Osteocyte (in vitro differentiated cells): ENCODE measurements around the gene SPECC1. TPM values are rescaled to one million over a fixed set of nuclear protein-coding genes. Genes with fewer than 3 reads are reported as not detected.

Experiments used
- DNase-seq: peaks from one replicate; pipeline ENCODE4 v3.0.0; 2021; ENCODE audit warnings: mixed read lengths; ENCODE audit not compliant: unreplicated experiment; ENCODE audit errors: extremely low spot score
- H3K27ac Mint-ChIP-seq: one replicate; pipeline ENCODE4 v1.8.0; 2021; ENCODE audit warnings: mild to moderate bottlenecking, mixed read lengths; ENCODE audit not compliant: unreplicated experiment
- H3K27me3 Mint-ChIP-seq: one replicate; pipeline ENCODE4 v1.8.0; 2021; ENCODE audit warnings: mixed read lengths; ENCODE audit not compliant: unreplicated experiment
- H3K36me3 Mint-ChIP-seq: one replicate; pipeline ENCODE4 v1.8.0; 2021; ENCODE audit warnings: mixed read lengths; ENCODE audit not compliant: unreplicated experiment
- H3K4me1 Mint-ChIP-seq: one replicate; pipeline ENCODE4 v1.8.0; 2021; ENCODE audit warnings: mixed read lengths; ENCODE audit not compliant: unreplicated experiment
- H3K4me3 Mint-ChIP-seq: one replicate; pipeline ENCODE4 v1.8.0; 2021; ENCODE audit warnings: mild to moderate bottlenecking, moderate library complexity, mixed read lengths; ENCODE audit not compliant: unreplicated experiment
- H3K9me3 Mint-ChIP-seq: one replicate; pipeline ENCODE4 v1.8.0; 2021; ENCODE audit warnings: mixed read lengths; ENCODE audit not compliant: unreplicated experiment
- total RNA-seq: library from RNA; stranded (reverse); gene quantifications from 2 replicates; pipeline ENCODE4 v1.2.1, GENCODE V29; 2021
- TF ChIP-seq, protein P1 (sequence below): fragments of 200-600 bp; sonication (generic); IDR thresholded peaks from 2 replicates; pipeline ENCODE4 v1.5.0; 2021; ENCODE audit warnings: antibody characterized with exemption, mild to moderate bottlenecking, moderate library complexity

Gene SPECC1
- total RNA-seq, 1 donor from 2014 or later, result 12.1 TPM

DNA sequence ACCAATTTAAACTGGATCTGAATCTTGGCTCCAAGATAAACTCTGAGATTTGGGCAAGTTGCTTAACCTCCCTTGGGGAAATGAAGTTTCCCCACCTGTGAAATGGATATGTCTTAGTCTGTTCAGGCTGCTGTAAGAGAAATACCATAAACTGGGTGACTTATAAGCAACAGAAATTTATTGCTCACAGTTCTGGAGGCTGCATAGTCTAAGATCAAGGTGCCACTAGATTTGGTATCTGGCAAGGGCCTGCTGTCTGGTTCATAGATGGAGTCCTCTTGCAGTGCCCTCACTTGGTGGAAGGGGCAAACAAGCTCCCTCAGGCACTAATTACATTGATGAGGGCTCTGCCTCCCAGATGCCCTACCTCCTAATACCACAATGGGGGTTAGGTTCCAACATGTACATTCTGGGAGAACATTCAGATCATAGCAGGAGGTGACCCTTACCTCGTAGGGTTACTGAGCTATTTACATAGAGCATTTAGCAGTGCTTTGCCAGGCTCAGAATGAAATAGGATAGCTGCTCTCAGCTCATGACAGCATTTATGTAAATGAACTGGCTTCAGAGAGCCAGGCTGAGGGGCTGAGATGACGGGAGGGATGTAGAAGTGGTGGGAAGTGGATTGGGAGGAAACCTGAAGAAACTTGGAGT, 83.9 kb downstream of the SPECC1 start:
- TF ChIP-seq, protein P1, sequence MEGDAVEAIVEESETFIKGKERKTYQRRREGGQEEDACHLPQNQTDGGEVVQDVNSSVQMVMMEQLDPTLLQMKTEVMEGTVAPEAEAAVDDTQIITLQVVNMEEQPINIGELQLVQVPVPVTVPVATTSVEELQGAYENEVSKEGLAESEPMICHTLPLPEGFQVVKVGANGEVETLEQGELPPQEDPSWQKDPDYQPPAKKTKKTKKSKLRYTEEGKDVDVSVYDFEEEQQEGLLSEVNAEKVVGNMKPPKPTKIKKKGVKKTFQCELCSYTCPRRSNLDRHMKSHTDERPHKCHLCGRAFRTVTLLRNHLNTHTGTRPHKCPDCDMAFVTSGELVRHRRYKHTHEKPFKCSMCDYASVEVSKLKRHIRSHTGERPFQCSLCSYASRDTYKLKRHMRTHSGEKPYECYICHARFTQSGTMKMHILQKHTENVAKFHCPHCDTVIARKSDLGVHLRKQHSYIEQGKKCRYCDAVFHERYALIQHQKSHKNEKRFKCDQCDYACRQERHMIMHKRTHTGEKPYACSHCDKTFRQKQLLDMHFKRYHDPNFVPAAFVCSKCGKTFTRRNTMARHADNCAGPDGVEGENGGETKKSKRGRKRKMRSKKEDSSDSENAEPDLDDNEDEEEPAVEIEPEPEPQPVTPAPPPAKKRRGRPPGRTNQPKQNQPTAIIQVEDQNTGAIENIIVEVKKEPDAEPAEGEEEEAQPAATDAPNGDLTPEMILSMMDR, result no peak
- Mint-ChIP-seq H3K4me1 (peaks cover 41% of the 10 kb centered on the region), H3K4me3 (no peak overlapping the region), H3K27me3 (peaks cover 13% of the 10 kb centered on the region), H3K9me3 (no peaks in the 10 kb centered on the region), H3K36me3 (no peaks in the 10 kb centered on the region), H3K27ac (peak overlapping the region; percentile 45)
- peak; percentile 21 for DNase-seq

DNA sequence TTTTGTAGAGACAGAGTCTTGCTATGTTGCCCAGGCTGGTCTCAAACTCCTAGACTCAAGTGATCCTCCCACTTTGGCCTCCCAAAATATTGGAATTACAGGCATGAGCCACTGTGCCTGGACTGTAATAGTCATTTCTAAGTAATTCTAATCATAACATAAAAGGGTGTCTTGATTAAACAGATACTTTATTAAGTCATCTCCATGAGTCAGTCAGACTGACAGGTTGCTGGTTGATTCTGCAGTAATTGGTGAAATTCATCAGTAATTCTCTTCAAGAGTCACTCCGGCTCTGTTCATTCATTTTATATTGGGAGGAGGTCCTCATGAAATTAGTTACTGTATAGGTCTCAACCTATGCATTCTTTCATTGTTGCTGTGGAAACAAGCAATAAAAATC, 85.6 kb downstream of the SPECC1 start:
- Mint-ChIP-seq H3K27ac (no peak overlapping the region), H3K9me3 (no peaks in the 10 kb centered on the region), H3K36me3 (no peaks in the 10 kb centered on the region), H3K27me3 (peaks cover 16% of the 10 kb centered on the region), H3K4me1 (peaks cover 41% of the 10 kb centered on the region), H3K4me3 (no peak overlapping the region)
- TF ChIP-seq, protein P1, result no peak
- no peak for DNase-seq

DNA sequence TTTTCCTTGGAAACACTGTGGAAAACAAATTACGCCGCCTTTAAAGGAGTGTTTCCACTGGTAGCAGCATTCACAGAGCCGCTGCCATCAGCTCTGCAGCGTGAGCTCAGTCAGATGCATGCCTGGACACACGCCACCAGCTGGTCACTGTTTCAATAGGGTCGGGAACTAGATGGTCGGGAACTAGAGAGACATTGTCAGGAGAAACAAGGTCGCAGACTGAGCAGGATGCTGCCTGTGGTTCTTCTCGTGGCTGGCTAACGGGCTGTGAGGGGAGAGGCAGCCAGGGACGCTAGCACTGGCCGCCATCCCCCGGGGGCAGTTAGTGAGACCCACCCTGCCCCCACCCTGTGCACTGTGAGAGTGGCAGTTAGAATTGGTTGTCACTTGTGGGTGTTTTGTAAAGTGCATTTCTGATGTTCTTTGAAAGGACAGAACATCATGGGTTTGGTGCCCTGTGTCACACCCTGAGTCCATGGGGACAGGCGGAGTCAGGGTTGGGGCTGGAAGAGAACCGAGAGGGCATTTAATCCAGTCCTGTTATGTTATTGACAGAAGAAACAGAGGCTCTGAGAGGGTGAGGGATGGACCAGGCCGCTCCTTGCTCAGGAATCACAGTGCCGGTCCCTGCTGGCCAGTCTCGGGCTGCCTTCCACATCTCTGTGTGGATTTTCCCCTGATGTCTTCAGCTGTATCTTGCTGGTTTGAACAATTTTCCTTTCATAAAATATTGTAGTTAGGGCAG, 86.3 kb downstream of the SPECC1 start:
- H3K4me3 Mint-ChIP-seq, result no peak overlapping the region
- H3K9me3 Mint-ChIP-seq, result no peaks in the 10 kb centered on the region
- DNase-seq, result peak; percentile 74

DNA sequence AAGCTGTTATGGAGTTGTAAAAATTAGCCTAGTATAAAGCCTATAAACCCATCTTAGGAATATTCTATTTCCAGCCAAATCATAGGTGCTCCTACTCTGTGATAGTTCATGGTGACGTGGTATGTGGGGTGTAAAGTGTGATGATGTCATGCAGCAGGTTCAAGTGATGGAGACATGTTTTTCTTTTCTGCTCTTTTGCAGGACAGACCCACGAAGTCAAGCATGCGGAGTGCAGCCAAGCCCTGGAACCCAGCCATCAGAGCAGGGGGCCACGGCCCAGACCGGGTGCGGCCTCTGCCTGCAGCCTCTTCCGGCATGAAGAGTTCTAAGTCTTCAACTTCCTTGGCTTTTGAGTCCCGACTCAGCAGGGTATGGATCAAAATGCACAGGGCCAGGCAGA, 87.3 kb downstream of the SPECC1 start:
- TF ChIP-seq, protein P1, result no peak
- Mint-ChIP-seq H3K9me3 (no peaks in the 10 kb centered on the region), H3K27me3 (peaks cover 18% of the 10 kb centered on the region), H3K27ac (no peak overlapping the region), H3K4me1 (peaks cover 35% of the 10 kb centered on the region), H3K4me3 (no peak overlapping the region), H3K36me3 (no peaks in the 10 kb centered on the region)
- DNase-seq, result no peak

More for the DNA sequence above, 86.3 kb downstream of the SPECC1 start:
- TF ChIP-seq, protein P1, result peak; percentile 46
- H3K4me1 Mint-ChIP-seq, result peaks cover 41% of the 10 kb centered on the region
- H3K27ac Mint-ChIP-seq, result peak overlapping the region; percentile 14
- no peaks in the 10 kb centered on the region for H3K36me3 Mint-ChIP-seq
- H3K27me3 Mint-ChIP-seq, result peaks cover 15% of the 10 kb centered on the region

DNA sequence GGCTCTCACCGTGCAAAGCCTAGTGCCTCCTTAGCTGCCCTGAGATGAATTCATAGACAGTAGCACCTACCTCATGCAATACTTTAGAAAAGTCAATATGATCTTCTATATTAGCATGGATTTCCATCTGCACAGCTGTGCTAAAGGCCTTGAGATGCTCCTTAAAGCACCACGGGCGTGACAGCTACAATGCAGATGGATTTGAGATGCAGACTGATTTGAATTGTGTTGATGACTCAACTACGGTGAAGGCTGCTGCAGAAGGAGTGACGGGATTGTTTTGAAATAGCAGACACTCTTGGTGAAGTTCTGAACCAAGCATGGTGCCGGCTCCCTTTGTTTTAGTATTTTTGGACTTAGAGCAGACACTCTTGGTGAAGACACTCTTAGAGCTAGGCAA, 88.2 kb downstream of the SPECC1 start:
- no peak overlapping the region for H3K27ac Mint-ChIP-seq
- H3K36me3 Mint-ChIP-seq, result no peaks in the 10 kb centered on the region
- H3K27me3 Mint-ChIP-seq, result peaks cover 27% of the 10 kb centered on the region
- peak; percentile 27 for DNase-seq
- H3K9me3 Mint-ChIP-seq, result no peaks in the 10 kb centered on the region
- H3K4me1 Mint-ChIP-seq, result peaks cover 26% of the 10 kb centered on the region
- H3K4me3 Mint-ChIP-seq, result no peak overlapping the region
- TF ChIP-seq, protein P1, result no peak
